ENCODE measurements around the gene MLF1.

DNA sequence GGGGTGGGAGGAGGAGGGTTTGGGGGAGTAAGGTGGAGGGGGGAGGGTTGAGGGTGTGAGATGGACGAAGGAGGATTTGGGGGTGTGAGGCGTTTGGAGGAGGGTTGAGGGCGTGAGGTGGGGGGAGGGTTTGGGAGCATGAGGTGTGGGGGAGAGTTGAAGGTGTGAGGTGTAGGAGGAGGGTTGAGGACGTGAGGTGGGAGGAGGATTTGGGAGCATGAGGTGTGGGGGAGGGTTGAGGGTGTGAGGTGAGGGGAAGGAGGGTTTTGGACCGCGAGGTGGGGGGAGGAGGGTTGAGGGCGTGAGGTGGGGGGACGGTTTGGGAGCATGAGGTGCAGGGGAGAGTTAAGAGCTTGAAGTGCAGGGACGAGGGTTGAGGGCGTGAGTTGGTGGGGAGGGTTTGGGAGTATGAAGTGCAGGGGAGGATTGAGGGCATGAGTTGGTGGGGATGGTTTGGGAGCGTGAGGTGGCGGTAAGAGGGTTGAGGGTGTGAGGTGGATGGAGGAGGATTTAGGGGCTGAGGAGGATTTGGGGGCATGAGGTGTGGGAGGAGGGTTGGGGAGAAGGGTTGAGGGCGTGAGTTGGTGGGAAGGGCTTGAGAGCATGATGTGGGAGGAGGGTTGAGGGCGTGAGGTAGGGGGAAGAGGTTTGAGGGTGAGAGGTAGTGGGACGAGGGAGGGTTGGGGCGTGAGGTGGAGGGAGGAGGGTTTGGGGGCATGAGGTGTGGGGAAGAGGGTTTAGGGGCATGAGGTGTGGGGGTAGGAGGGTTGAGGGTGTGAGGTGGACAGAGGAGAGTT lies 1.2 kb downstream of the MLF1 start:
- TF ChIP-seq CTCF (IDR thresholded peaks at IDR 0.05; ENCODE audit: low read depth, low read length) (no peak), POLR2A (IDR thresholded peaks at IDR 0.05; ENCODE audit: extremely low read depth, insufficient read length) (no peak)
- TF ChIP-seq, protein P1, sequence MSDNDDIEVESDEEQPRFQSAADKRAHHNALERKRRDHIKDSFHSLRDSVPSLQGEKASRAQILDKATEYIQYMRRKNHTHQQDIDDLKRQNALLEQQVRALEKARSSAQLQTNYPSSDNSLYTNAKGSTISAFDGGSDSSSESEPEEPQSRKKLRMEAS (IDR thresholded peaks at IDR 0.05; ENCODE audit: low read depth, low read length), result no peak
